Osteoblast (primary cell): ENCODE data around the gene TXK. TPM values are rescaled to one million over a fixed set of nuclear protein-coding genes. Genes with fewer than 3 reads are reported as not detected.

Experiments used
- DNase-seq: peaks from one replicate; pipeline ENCODE4 v3.0.0; 2011; ENCODE audit warnings: low spot score, mixed read lengths; ENCODE audit not compliant: insufficient read length; ENCODE audit errors: missing footprints
- H2AFZ ChIP-seq: 2 replicates; pipeline ENCODE4 v1.6.0; 2011; ENCODE audit warnings: mild to moderate bottlenecking, low read length
- H3K27ac ChIP-seq: 2 replicates; pipeline ENCODE4 v1.5.1; 2011; ENCODE audit warnings: mild to moderate bottlenecking, low read depth, low read length, moderate library complexity
- H3K27me3 ChIP-seq: 2 replicates; pipeline ENCODE4 v1.6.0; 2012; ENCODE audit warnings: mild to moderate bottlenecking, control low read depth, inconsistent platforms, low read length, moderate library complexity; ENCODE audit not compliant: insufficient read depth
- H3K36me3 ChIP-seq: 2 replicates; pipeline ENCODE4 v1.5.1; 2011; ENCODE audit warnings: mild to moderate bottlenecking, low read length, control low read depth, moderate library complexity; ENCODE audit not compliant: insufficient read depth
- H3K4me1 ChIP-seq: 2 replicates; pipeline ENCODE4 v1.5.1; 2011; ENCODE audit warnings: mild to moderate bottlenecking, low read length, control low read depth, moderate library complexity; ENCODE audit not compliant: insufficient read depth
- H3K4me2 ChIP-seq: 2 replicates; pipeline ENCODE4 v1.6.0; 2011; ENCODE audit warnings: mild to moderate bottlenecking, low read length; ENCODE audit not compliant: insufficient read depth
- H3K4me3 ChIP-seq: fragments of 200-600 bp; sonication (generic); 3 replicates; pipeline ENCODE4 v1.5.1; 2012; ENCODE audit warnings: mild to moderate bottlenecking, low read length, inconsistent platforms; ENCODE audit not compliant: insufficient read depth
- H3K79me2 ChIP-seq: 2 replicates; pipeline ENCODE4 v1.6.0; 2012; ENCODE audit warnings: mild to moderate bottlenecking, low read length, control low read depth, inconsistent platforms; ENCODE audit not compliant: insufficient read depth
- H3K9me3 ChIP-seq: 2 replicates; pipeline ENCODE4 v1.5.1; 2011; ENCODE audit warnings: low read depth, low read length, control low read depth
- H4K20me1 ChIP-seq: 2 replicates; pipeline ENCODE4 v1.6.0; 2012; ENCODE audit warnings: mild to moderate bottlenecking, low read length, control low read depth; ENCODE audit not compliant: insufficient read depth
- total RNA-seq: library from RNA; depleted of rRNA; stranded (reverse); fragments of >200 nt; gene quantifications from 2 replicates; pipeline ENCODE4 v1.2.3, GENCODE V29; 2012
- TF ChIP-seq, protein P1 (sequence below): IDR thresholded peaks from 2 replicates; pipeline ENCODE4 v1.5.1; 2011; ENCODE audit warnings: mild to moderate bottlenecking, low read depth, low read length, moderate library complexity; ENCODE audit errors: extremely low read depth

TXK gene
- 0.59 and 0.72 TPM in 2 replicates for total RNA-seq

DNA sequence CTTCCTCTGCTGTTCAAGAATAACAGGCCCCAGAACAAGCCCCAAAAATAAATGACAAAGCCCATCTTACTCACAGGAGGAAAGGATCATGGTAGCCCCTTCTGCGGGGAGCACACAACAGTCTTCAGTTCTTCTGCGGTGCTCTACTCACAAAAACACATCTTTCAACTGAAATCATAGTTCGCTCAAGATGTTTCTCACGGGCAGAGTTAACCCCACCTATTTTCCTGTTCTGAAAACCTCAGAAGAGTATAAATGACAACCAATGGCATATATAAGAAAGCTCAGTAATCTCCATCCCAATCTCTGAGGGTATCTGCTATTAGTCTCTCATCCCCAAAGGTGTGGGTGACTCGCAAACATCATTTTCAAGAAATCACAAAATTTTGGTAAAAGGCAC lies at the start of gene TXK:
Gene TXK, minus strand, starts transcription at position 170 of the 400 bp plus-strand sequence. Its CDS starts 80 bp downstream, at position 90.
- Histone ChIP-seq H3K4me3 (no peak within 1 kb of the TSS), H3K4me2 (no peak within 1 kb of the TSS), H3K36me3 (no peaks in the 10 kb centered on the region), H3K27ac (no peak within 1 kb of the TSS), H3K27me3 (no peaks in the 10 kb centered on the region), H4K20me1 (no peaks in the 10 kb centered on the region), H3K79me2 (no peaks in the 10 kb centered on the region), H2AFZ (no peak within 1 kb of the TSS), H3K4me1 (peaks cover under 1% of the 10 kb centered on the region), H3K9me3 (no peaks in the 10 kb centered on the region)
- TF ChIP-seq, protein P1, sequence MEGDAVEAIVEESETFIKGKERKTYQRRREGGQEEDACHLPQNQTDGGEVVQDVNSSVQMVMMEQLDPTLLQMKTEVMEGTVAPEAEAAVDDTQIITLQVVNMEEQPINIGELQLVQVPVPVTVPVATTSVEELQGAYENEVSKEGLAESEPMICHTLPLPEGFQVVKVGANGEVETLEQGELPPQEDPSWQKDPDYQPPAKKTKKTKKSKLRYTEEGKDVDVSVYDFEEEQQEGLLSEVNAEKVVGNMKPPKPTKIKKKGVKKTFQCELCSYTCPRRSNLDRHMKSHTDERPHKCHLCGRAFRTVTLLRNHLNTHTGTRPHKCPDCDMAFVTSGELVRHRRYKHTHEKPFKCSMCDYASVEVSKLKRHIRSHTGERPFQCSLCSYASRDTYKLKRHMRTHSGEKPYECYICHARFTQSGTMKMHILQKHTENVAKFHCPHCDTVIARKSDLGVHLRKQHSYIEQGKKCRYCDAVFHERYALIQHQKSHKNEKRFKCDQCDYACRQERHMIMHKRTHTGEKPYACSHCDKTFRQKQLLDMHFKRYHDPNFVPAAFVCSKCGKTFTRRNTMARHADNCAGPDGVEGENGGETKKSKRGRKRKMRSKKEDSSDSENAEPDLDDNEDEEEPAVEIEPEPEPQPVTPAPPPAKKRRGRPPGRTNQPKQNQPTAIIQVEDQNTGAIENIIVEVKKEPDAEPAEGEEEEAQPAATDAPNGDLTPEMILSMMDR = no peak
- no peak for DNase-seq

DNA sequence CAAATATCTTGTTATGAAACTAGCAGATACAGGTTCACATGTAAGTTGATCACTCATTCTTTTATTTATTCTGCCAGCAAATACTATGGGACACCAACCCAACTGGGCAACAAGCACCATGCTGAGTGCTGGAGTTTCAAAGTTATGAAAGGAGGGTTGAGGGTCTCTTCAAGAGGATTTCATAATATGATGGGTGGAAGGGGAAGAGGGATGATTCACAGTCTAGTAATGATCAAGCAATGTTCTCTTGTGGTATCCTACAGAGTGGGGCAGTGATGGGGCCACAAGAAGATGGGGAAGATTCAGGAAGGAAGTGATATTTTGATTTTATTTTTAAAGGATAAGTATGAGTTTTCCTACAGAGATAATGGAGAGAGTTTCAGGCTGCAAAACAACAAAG lies 46.2 kb upstream of the TXK start:
- no peaks in the 10 kb centered on the region for H3K9me3 ChIP-seq
- H3K36me3 ChIP-seq = no peaks in the 10 kb centered on the region
- H3K4me2 ChIP-seq = no peak overlapping the region
- TF ChIP-seq, protein P1 = no peak
- H3K4me1 ChIP-seq = no peaks in the 10 kb centered on the region
- H4K20me1 ChIP-seq = no peaks in the 10 kb centered on the region
- DNase-seq = no peak
- no peaks in the 10 kb centered on the region for H3K27me3 ChIP-seq
- H3K4me3 ChIP-seq = no peak overlapping the region
- H3K79me2 ChIP-seq = no peaks in the 10 kb centered on the region
- H2AFZ ChIP-seq = no peak overlapping the region
- H3K27ac ChIP-seq = no peak overlapping the region

DNA sequence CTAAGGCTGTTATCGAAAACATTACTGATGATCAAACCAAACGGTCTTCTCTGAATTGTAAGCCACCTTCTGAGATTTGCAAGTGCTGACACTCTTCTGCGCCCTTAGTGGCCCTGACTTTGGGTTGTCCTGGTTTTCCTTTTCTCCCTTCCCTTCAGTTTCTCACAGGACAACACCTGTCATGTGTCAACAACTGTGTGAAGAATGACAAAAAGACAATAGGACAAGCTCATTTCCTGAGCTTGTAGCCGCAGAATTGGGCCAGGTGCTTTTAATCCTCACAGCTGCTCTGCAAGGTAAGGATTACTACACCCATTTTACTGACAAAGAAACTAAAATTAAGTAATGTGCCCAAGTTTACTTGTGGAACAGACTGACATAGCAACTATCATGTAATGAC lies 44.9 kb upstream of the TXK start:
- Histone ChIP-seq H3K27ac (no peak overlapping the region), H3K36me3 (no peaks in the 10 kb centered on the region), H3K4me3 (no peak overlapping the region), H2AFZ (no peak overlapping the region), H3K4me1 (peaks cover 3% of the 10 kb centered on the region), H4K20me1 (no peaks in the 10 kb centered on the region), H3K9me3 (no peaks in the 10 kb centered on the region), H3K79me2 (no peaks in the 10 kb centered on the region), H3K27me3 (no peaks in the 10 kb centered on the region), H3K4me2 (no peak overlapping the region)
- TF ChIP-seq, protein P1 = no peak
- no peak for DNase-seq

DNA sequence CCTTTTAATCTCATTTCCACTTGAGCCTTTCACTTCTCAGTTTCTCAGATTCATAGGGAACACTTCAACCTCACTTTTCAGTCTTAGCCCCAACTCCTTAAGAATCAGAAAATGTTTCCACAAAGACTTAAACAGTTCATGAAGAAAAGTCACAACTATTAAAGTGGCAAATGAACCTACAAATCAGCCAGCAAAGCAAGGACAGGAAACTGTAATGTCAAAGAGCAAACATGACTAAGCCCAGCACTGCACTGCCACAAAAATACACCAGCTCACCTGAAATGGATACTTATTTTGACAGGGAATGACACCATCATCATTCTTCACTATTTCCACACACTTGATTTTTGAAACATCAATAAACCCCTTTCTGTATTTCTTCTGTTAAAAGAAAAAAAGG lies 41.8 kb upstream of the TXK start:
- Histone ChIP-seq H2AFZ (no peak overlapping the region), H3K36me3 (no peaks in the 10 kb centered on the region), H3K79me2 (no peaks in the 10 kb centered on the region), H3K9me3 (no peaks in the 10 kb centered on the region), H3K4me1 (peaks cover 14% of the 10 kb centered on the region), H3K27ac (no peak overlapping the region), H3K4me3 (no peak overlapping the region), H4K20me1 (no peaks in the 10 kb centered on the region), H3K4me2 (no peak overlapping the region), H3K27me3 (no peaks in the 10 kb centered on the region)
- TF ChIP-seq, protein P1 = no peak
- DNase-seq = no peak
